ENCODE data around the gene ATP1A1.

The ATP1A1 gene

GRCh38 chr1:116345843-116346242 is 27.2 kb upstream of the ATP1A1 start:
- DNase-seq = no peak

GRCh38 chr1:116346943-116347673 is 25.9 kb upstream of the ATP1A1 start:
- DNase-seq = no peak

- DNase-seq = no peak
Measured at GRCh38 chr1:116347696-116348095, 25.3 kb upstream of the ATP1A1 start.

GRCh38 chr1:116350097-116350645 is 22.9 kb upstream of the ATP1A1 start:
- no peak for DNase-seq

- no peak for DNase-seq
Measured at GRCh38 chr1:116351914-116352313, 21.1 kb upstream of the ATP1A1 start.

GRCh38 chr1:116352349-116352813 is 20.7 kb upstream of the ATP1A1 start:
- DNase-seq = peak; percentile 4

GRCh38 chr1:116353155-116353554 is 19.9 kb upstream of the ATP1A1 start:
- no peak for DNase-seq

GRCh38 chr1:116356067-116356466 is 17.0 kb upstream of the ATP1A1 start:
- DNase-seq = no peak

- no peak for DNase-seq
Measured at GRCh38 chr1:116356673-116357072, 16.4 kb upstream of the ATP1A1 start.

- no peak for DNase-seq
Measured at GRCh38 chr1:116357487-116357886, 15.6 kb upstream of the ATP1A1 start.

GRCh38 chr1:116359060-116359830 is 13.8 kb upstream of the ATP1A1 start:
- DNase-seq = no peak

GRCh38 chr1:116359871-116360270 is 13.2 kb upstream of the ATP1A1 start:
- DNase-seq = no peak

GRCh38 chr1:116360429-116361173 is 12.4 kb upstream of the ATP1A1 start:
- peak; percentile 36 for DNase-seq

GRCh38 chr1:116361648-116362047 is 11.4 kb upstream of the ATP1A1 start:
- DNase-seq = no peak

- DNase-seq = no peak
Measured at GRCh38 chr1:116362050-116362449, 11.0 kb upstream of the ATP1A1 start.

- no peak for DNase-seq
Measured at GRCh38 chr1:116365353-116365780, 7.7 kb upstream of the ATP1A1 start.

GRCh38 chr1:116365857-116366256 is 7.2 kb upstream of the ATP1A1 start:
- DNase-seq = no peak

GRCh38 chr1:116367256-116367945 is 5.6 kb upstream of the ATP1A1 start:
- no peak for DNase-seq

- no peak for DNase-seq
Measured at GRCh38 chr1:116368241-116368640, 4.8 kb upstream of the ATP1A1 start.

GRCh38 chr1:116370181-116370580 is 2.9 kb upstream of the ATP1A1 start:
- no peak for DNase-seq

GRCh38 chr1:116371752-116372151 is 1.3 kb upstream of the ATP1A1 start:
- DNase-seq = no peak

GRCh38 chr1:116372191-116372590 is 853 bp upstream of the ATP1A1 start:
- no peak for DNase-seq

All from activated CD4-positive, alpha-beta T cell treated with anti-CD3 and anti-CD28 coated beads, Interleukin-2, amount 50 U/mL, for 16 hours (primary cell).